ENCODE results near the gene SLC2A4RG.

Gene SLC2A4RG, protein sequence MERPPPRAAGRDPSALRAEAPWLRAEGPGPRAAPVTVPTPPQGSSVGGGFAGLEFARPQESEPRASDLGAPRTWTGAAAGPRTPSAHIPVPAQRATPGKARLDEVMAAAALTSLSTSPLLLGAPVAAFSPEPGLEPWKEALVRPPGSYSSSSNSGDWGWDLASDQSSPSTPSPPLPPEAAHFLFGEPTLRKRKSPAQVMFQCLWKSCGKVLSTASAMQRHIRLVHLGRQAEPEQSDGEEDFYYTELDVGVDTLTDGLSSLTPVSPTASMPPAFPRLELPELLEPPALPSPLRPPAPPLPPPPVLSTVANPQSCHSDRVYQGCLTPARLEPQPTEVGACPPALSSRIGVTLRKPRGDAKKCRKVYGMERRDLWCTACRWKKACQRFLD

GRCh38 chr20:63739130-63740069, at the start of gene SLC2A4RG:
Gene SLC2A4RG, plus strand, starts transcription at chr20:63739776. Its CDS starts 137 bp downstream, at chr20:63739913.
- no peak for DNase-seq (ENCODE audit: low read depth, low spot score)
- ChIA-PET CTCF (no interaction called here), POLR2A (interaction anchor here (0.6 to 1.0 kb wide), 2 partner anchors 81 to 150 kb away, joined by 3 read pairs; partner anchors contain the start of gene RTEL1)
- H3K4me3 ChIP-seq (ENCODE audit: low read depth, low read length) = peak within 1 kb of the TSS; percentile 75
- TF ChIP-seq CTCF (IDR thresholded peaks at IDR 0.05; ENCODE audit: insufficient read depth, low read length, missing control alignments) = no peak

GRCh38 chr20:63690003-63690897, 49.3 kb upstream of the SLC2A4RG start:
- DNase-seq (ENCODE audit: low read depth, low spot score) = no peak
- H3K4me3 ChIP-seq (ENCODE audit: low read depth, low read length) = no peak overlapping the region
- POLR2A ChIA-PET = interaction anchor here (2.7 kb wide), 1 partner anchor 8 kb away, joined by 12 read pairs; no protein-coding TSS in a partner anchor
- TF ChIP-seq CTCF (IDR thresholded peaks at IDR 0.05; ENCODE audit: insufficient read depth, low read length, missing control alignments) = no peak
- CTCF ChIA-PET = no interaction called here

- no peak for DNase-seq (ENCODE audit: low read depth, low spot score)
- TF ChIP-seq CTCF (IDR thresholded peaks at IDR 0.05; ENCODE audit: insufficient read depth, low read length, missing control alignments) = no peak
- ChIA-PET CTCF (no interaction called here), POLR2A (interaction anchor here (2.7 kb wide), 1 partner anchor 9 kb away, joined by 12 read pairs; no protein-coding TSS in a partner anchor)
- no peak overlapping the region for H3K4me3 ChIP-seq (ENCODE audit: low read depth, low read length)
Measured at GRCh38 chr20:63690898-63691710, 48.5 kb upstream of the SLC2A4RG start.

GRCh38 chr20:63691711-63692435, 47.7 kb upstream of the SLC2A4RG start:
- TF ChIP-seq CTCF (IDR thresholded peaks at IDR 0.05; ENCODE audit: insufficient read depth, low read length, missing control alignments) = no peak
- no peak overlapping the region for H3K4me3 ChIP-seq (ENCODE audit: low read depth, low read length)
- DNase-seq (ENCODE audit: low read depth, low spot score) = no peak
- ChIA-PET POLR2A (interaction anchor here (2.7 kb wide), 1 partner anchor 9 kb away, joined by 12 read pairs; no protein-coding TSS in a partner anchor), CTCF (no interaction called here)
